GM19043 (cell line): ENCODE data around the gene CRTAP.
A peak's percentile ranks its signal among the peaks of the same experiment; 100 is the strongest.
"Not testable (repeated sequence)": the region's sequence is repeated elsewhere in the genome, so short reads cannot be mapped to it uniquely, and the experiment has no call there.

Experiments used
- ATAC-seq: cut with Tn5 transposase; IDR thresholded peaks from one replicate; pipeline ENCODE4 v1.9.1; 2021; ENCODE audit warnings: low read depth; ENCODE audit not compliant: unreplicated experiment

The CRTAP gene

GRCh38 chr3:33099109-33099645 lies 14.6 kb upstream of the CRTAP start:
- no peak for ATAC-seq

DNA sequence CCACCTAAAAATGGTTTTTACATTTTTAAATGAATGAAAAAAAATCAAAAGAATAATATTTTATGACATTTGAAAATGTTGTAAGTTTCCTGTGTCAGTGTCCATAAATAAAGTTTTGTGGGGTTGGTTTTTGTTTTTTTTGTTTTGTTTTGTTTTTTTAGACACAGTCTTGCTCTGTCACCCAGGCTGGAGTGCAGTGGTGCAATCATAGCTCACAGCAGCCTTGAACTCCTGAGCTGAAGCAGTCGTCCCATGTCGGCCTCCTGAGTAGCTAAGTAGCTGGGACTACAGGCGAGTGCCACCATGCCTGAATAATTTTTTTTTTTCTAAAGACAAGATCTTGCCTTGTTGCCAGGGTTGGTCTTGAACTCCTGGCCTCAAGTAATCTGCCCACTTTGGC lies 14.1 kb upstream of the CRTAP start:
- ATAC-seq, result no peak

DNA sequence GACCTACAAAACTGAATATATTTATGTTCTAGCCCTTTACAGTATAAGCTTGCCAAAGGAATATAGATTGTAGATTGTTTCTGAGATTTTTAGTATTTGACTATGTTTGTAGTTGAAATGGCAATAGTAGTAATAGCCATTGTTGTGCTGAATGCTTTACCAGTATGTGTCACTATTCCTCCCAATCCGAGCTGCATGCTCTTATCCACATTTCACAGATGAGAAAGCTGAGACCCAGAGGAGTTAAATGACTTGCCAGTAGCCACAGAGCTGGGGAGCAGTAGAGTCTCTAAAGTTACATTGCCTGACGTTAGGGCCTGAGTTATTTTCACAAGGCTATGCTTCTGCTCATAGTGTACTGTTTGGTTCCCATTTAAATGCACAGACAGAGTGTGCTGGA lies 13.6 kb upstream of the CRTAP start:
- ATAC-seq, result no peak

DNA sequence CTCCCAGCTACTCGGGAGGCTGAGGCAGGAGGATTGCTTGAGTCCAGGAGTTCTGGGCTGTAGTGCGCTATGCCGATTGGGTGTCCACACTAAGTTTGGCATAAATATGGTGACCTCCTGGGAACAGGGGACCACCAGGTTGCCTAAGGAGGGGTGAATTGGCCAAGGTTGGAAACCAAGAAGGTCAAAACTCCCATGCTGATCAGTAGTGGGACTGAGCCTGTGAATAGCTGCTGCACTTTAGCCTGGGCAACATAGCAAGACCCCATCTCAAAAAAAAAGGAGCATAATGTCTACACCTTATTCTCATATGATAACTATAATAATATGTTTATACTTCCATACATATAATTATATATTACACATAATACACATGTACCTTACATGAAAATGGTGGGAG lies 10.8 kb upstream of the CRTAP start:
- ATAC-seq, result no peak

DNA sequence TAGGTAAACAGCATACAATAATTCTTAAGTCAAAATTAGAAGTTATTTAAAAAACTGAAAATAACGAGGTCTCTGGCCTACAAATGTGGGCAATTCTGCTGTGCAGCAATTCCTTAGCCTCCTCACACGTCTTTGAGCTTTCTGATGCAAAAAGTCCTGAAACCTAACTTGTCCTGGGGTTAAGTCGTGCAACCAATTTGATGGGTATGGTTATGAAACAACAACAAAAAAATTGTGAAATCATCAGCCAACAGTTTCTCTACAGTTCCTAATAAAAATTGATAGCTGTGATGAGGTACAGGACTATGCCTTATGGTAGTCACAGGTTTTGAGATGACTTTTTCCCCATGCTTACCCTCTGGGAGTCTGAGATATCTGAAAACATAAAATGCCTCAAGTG lies 10.3 kb upstream of the CRTAP start:
- ATAC-seq, result no peak

GRCh38 chr3:33104803-33105202 lies 9.0 kb upstream of the CRTAP start:
- ATAC-seq, result no peak

DNA sequence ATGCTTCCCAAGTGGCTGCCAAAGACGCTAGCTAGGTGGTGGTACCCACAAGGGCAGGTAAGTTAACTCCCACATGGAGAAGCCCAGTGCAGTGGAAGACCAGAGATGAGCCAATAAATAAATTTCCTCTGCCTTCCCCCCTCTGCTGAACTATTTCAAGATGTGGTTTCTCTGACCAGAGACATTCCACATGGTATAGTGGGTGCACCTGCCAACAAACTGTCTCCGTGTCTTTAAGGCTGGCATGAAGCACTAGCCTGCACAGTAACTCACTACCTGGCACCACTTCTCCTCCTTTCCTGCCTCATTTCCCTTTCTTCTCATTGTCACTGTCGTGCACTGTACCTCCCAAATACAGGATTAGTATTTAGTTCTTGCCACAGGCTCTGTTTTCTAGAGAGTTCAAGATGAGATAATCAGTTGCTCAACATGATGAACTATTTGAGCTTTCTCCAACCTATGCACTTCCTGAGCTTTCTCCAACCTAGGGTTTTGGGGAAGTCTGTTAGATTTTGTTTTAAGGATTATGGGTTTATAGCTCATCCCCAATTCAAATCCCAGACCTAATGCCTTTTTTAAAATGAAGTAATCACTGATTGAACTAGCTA lies 8.4 kb upstream of the CRTAP start:
- no peak for ATAC-seq

- not testable (repeated sequence) for ATAC-seq
Observed at GRCh38 chr3:33106854-33107253, 7.0 kb upstream of the CRTAP start.

DNA sequence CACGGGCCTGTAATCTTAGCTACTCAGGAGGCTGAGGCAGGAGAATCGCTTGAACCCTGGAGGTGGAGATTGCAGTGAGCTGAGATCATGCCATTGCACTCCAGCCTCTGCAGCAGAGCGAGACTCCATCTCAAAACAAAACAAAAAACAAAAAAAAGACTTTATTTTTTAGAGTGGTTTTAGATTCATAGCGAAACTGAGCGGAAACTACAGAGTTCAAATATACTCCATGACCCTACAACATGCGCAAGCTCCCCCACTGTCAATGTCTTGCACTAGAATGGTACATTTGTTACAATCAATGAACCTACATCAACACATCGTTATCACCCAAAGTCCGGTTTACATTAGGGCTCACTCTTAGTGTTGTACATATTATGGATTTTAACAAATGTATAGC lies 2.2 kb upstream of the CRTAP start:
- peak; percentile 36 for ATAC-seq

DNA sequence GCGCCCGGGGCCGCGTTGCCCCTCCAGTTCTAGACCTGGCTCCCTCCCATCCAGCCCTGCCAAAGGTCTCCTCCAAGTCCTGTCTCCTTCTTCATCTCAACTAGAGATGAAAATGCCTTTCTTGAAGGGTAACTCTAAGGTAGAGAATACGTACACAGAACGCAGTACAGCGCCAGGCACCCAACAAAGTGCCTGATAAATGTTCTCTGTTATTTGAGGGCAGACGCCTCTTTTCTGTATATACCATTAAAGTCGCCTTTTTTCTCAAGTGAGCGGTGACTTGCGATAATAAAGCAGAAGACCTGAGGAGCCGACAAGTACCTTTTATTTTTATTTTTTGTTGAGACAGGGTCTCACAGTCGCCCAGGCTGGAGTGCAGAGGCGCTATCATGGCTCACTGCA lies 809 bp downstream of the CRTAP start:
- no peak for ATAC-seq

DNA sequence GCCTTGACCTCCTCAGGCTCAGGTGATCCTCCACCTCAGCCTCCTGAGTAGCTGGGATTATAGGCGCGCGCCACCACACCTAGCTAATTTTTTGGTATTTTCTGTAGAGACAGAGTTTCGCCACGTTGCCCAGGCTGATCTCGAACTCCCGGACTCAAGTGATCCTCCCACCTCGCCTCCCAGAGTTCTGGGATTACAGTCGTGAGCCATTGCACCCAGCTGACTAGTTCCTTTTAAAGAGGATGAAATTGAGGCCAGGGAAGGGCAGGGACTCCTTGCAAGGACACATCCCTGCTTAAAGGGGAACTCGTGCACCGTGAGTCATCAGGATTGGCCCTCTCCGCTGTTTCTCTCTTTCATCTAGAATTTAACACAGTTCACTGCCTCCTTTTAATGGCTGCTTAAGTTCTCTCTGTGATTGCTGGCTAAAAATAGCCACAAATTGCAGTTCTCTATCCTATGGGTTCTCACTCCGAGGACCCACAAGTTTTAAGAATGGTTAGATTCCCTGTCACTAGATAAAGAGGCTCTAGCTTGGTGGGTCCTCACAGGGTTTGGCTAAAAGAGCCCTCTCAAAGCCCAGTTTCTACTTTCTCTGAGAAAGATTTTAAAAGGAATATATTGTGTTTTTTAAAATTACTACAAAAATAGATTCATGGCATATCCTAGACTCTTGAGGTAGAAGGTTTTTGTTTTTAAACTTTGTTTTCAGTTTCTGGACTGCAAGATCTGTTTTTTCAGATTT lies 1.4 kb downstream of the CRTAP start:
- no peak for ATAC-seq

DNA sequence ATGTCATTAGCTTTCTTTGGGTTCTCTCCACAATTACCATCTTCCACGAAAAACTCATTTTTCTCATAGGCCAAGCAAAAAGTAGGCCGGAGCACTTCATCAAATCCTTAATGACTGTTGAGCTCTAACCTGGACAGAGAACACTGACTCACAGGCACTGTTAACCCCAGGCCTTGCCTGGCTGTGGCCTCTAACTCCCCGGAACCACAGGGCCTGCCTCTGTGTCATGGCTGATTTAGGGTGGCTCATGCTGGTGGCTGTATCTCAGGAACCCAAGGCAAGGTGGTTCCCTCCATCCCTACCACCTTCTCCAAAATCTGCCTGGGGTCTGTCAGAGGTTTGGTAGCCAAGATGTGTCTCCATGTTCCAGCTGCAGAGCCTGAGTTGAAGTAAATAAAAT lies 3.6 kb downstream of the CRTAP start:
- ATAC-seq, result no peak

DNA sequence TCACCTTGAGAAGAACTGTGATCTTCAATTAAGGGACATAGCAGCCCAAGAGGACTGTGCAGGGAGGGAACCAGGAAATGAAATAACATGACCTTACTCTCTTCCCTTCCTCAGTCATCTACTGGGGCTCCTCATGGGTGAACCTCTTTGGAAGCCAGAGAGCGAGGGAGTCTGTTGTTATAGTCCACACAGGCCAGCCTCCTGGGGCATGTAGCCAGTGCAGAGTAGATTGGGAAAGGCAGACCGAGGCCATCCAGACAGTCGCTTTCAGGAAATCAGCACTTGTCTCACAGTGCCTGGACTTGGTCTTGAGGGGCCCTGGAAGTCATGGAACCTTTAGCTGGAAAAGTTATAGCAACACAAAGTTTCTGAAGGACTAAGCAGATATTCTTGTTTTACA lies 6.1 kb downstream of the CRTAP start:
- no peak for ATAC-seq

- ATAC-seq, result no peak
Observed at GRCh38 chr3:33122991-33123390, 9.2 kb downstream of the CRTAP start.

DNA sequence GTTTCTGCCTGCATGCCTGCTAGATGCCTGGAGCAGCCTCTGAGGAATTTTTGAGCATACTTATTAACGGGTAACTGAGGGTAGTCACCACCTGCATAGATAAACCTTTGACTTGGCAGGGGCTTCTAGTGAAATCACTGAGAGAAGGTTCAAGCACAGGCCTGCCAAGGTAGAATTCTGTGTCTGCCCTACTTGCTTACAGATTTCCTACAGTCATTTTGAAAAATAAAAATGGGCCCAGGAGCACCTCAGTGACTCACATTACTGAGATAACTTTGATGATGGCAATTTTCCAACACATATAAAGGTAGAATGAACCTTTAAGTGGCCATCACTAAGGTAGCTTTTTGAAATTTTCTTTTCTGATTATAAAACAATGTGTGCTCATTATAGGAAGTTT lies 10.8 kb downstream of the CRTAP start:
- no peak for ATAC-seq

- no peak for ATAC-seq
Observed at GRCh38 chr3:33125840-33126239, 12.0 kb downstream of the CRTAP start.

DNA sequence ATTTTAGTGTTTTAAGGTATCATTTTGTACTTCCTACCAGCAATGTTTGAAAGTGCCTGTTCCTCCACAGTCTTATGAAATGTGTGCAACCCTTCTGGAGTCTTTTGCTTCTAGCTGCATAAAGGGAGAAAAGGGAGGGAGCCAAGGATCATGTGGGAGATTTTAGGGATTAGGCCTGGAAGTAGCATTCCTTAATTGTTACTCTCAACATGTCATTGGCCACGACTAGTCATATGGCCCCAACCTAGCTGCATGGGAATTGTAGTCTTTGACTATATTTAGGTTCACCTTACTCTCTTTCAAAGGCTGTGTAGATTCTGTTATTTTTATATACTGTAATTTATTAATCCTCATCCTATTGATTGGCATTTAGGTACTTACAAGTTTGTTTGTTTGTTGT lies 14.9 kb downstream of the CRTAP start:
- ATAC-seq, result no peak

- no peak for ATAC-seq
Observed at GRCh38 chr3:33130144-33130543, 16.3 kb downstream of the CRTAP start.

GRCh38 chr3:33131331-33132018 lies 17.7 kb downstream of the CRTAP start:
- peak; percentile 86 for ATAC-seq

- no peak for ATAC-seq
Observed at GRCh38 chr3:33132019-33132360, 18.2 kb downstream of the CRTAP start.

DNA sequence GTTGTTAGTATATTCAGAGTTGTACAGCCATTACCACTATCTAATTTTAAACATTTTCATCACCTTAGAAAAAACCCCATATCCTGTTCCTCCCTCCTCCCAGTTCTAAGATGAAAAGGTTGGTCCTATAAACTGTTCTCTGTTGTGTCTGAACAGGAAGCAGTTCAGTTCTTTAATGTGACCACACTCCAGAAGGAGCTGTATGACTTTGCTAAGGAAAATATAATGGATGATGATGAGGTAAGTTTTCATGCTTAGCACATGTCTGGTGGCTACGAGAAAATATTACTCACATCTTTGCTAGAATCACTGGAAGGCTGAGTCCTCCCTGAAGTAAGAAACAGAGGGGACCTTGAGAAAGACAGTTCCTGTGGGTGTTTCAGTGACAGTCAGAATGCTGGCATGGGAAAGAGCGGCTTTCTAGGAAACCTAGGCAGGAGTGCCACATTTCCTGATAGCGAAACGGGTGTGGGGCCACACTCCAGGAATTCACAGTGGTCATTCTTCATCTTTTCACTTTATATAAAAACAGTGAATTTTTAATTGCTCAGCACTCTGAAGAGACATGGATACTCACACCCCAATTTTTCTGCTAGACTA lies 20.3 kb downstream of the CRTAP start:
- ATAC-seq, result no peak
